ENCODE results near the gene TTLL13. TPM values are rescaled to one million over a fixed set of nuclear protein-coding genes. Genes with fewer than 3 reads are reported as not detected.

The TTLL13 gene
- total RNA-seq, 1 donor from 2014 or later: 0.31 TPM

GRCh38 chr15:90217671-90218394, 31.5 kb upstream of the TTLL13 start:
- DNase-seq: no peak

- no peak for DNase-seq
Measured at GRCh38 chr15:90219421-90220141, 29.8 kb upstream of the TTLL13 start.

GRCh38 chr15:90221246-90221900, 28.0 kb upstream of the TTLL13 start:
- peak; percentile 40 for DNase-seq

GRCh38 chr15:90222547-90222946, 26.8 kb upstream of the TTLL13 start:
- no peak for DNase-seq

GRCh38 chr15:90223441-90224165, 25.8 kb upstream of the TTLL13 start:
- DNase-seq: no peak

GRCh38 chr15:90225047-90225446, 24.3 kb upstream of the TTLL13 start:
- DNase-seq: no peak

GRCh38 chr15:90225504-90226234, 23.7 kb upstream of the TTLL13 start:
- DNase-seq: no peak

GRCh38 chr15:90227336-90227735, 22.0 kb upstream of the TTLL13 start:
- DNase-seq: no peak

GRCh38 chr15:90227816-90228772, 21.3 kb upstream of the TTLL13 start:
- no peak for DNase-seq

GRCh38 chr15:90228960-90229359, 20.4 kb upstream of the TTLL13 start:
- no peak for DNase-seq

- no peak for DNase-seq
Measured at GRCh38 chr15:90230071-90230494, 19.3 kb upstream of the TTLL13 start.

- no peak for DNase-seq
Measured at GRCh38 chr15:90230610-90231009, 18.7 kb upstream of the TTLL13 start.

- DNase-seq: no peak
Measured at GRCh38 chr15:90231028-90232017, 18.0 kb upstream of the TTLL13 start.

- DNase-seq: no peak
Measured at GRCh38 chr15:90232196-90232595, 17.2 kb upstream of the TTLL13 start.

GRCh38 chr15:90232941-90233386, 16.4 kb upstream of the TTLL13 start:
- DNase-seq: no peak

GRCh38 chr15:90233387-90234095, 15.8 kb upstream of the TTLL13 start, which contains the start of gene CIB1:
TSS of gene CIB1 (minus strand) at chr15:90233941. CDS start at chr15:90233885, 56 bp downstream.
- peak; percentile 97 for DNase-seq

- no peak for DNase-seq
Measured at GRCh38 chr15:90234096-90234988, 15.0 kb upstream of the TTLL13 start, which contains the start of gene GDPGP1. TSS of gene GDPGP1 (plus strand) at chr15:90234209. CDS start at chr15:90240909, 6,700 bp downstream.

Measured in occipital lobe (tissue), 2 donors.